ENCODE results near the gene PIGT. TPM values are rescaled to one million over a fixed set of nuclear protein-coding genes. Genes with fewer than 3 reads are reported as not detected.

Gene PIGT
- total RNA-seq, 2 experiments from 2014 or later, result 68.0 to 79.2 TPM

GRCh38 chr20:45444050-45444449 is 28.1 kb downstream of the PIGT start:
- H3K27me3 Mint-ChIP-seq, result peaks cover 23% of the 10 kb centered on the region
- no peaks in the 10 kb centered on the region for H3K9me3 Mint-ChIP-seq (ENCODE audit: low read depth)
- CTCF ChIA-PET, result interaction anchor here (1.0 to 11.8 kb wide), 6 partner anchors 8 to 132 kb away, joined by 4 to 100 read pairs (median 8); partner anchors contain the start of gene SYS1
- H3K36me3 Mint-ChIP-seq, result no peaks in the 10 kb centered on the region
- peak; percentile 73 for DNase-seq
- peak overlapping the region; percentile 76 for H3K27ac Mint-ChIP-seq
- H3K4me1 Mint-ChIP-seq, result peaks cover 43% of the 10 kb centered on the region
- ATAC-seq, result peak; percentile 46
- H3K4me3 Mint-ChIP-seq, result no peak overlapping the region

GRCh38 chr20:45445805-45446562 is 30.0 kb downstream of the PIGT start:
- DNase-seq (peak; percentile 65), ATAC-seq (peak; percentile 81)
- Mint-ChIP-seq H3K4me3 (no peak overlapping the region), H3K4me1 (peaks cover 40% of the 10 kb centered on the region), H3K27me3 (peaks cover 23% of the 10 kb centered on the region), H3K36me3 (no peaks in the 10 kb centered on the region), H3K27ac (no peak overlapping the region), H3K9me3 (ENCODE audit: low read depth) (no peaks in the 10 kb centered on the region)
- CTCF ChIA-PET, result interaction anchor here (1.0 to 11.8 kb wide), 11 partner anchors 9 to 434 kb away, joined by 3 to 100 read pairs (median 6); partner anchors contain the start of gene SYS1

GRCh38 chr20:45448270-45448669 is 32.3 kb downstream of the PIGT start:
- CTCF ChIA-PET, result interaction anchor here (2.3 to 11.8 kb wide), 4 partner anchors 74 to 155 kb away, joined by 14 to 100 read pairs (median 23); partner anchors contain the start of gene SYS1
- no peaks in the 10 kb centered on the region for H3K36me3 Mint-ChIP-seq
- no peak overlapping the region for H3K4me3 Mint-ChIP-seq
- no peak for ATAC-seq
- DNase-seq, result no peak
- peaks cover 34% of the 10 kb centered on the region for H3K4me1 Mint-ChIP-seq
- no peaks in the 10 kb centered on the region for H3K9me3 Mint-ChIP-seq (ENCODE audit: low read depth)
- peaks cover 23% of the 10 kb centered on the region for H3K27me3 Mint-ChIP-seq
- no peak overlapping the region for H3K27ac Mint-ChIP-seq

- Mint-ChIP-seq H3K27ac (no peak overlapping the region), H3K4me3 (no peak overlapping the region), H3K4me1 (peaks cover 22% of the 10 kb centered on the region), H3K27me3 (peaks cover 15% of the 10 kb centered on the region), H3K9me3 (ENCODE audit: low read depth) (no peaks in the 10 kb centered on the region), H3K36me3 (no peaks in the 10 kb centered on the region)
- CTCF ChIA-PET, result interaction anchor here (0.9 to 11.8 kb wide), 23 partner anchors 10 to 321 kb away, joined by 3 to 100 read pairs (median 5); partner anchors contain the start of genes PIGT and SYS1
- DNase-seq, result no peak
- ATAC-seq, result no peak
Observed at GRCh38 chr20:45449528-45449927, 33.6 kb downstream of the PIGT start.

GRCh38 chr20:45450097-45450818 is 34.3 kb downstream of the PIGT start:
- ATAC-seq, result peak; percentile 34
- H3K9me3 Mint-ChIP-seq (ENCODE audit: low read depth), result no peaks in the 10 kb centered on the region
- no peak overlapping the region for H3K27ac Mint-ChIP-seq
- H3K27me3 Mint-ChIP-seq, result peaks cover 8% of the 10 kb centered on the region
- CTCF ChIA-PET, result interaction anchor here (0.9 to 11.8 kb wide), 26 partner anchors 9 to 321 kb away, joined by 3 to 100 read pairs (median 5); partner anchors contain the start of genes PIGT and SYS1
- H3K36me3 Mint-ChIP-seq, result no peaks in the 10 kb centered on the region
- H3K4me1 Mint-ChIP-seq, result peaks cover 15% of the 10 kb centered on the region
- no peak overlapping the region for H3K4me3 Mint-ChIP-seq
- no peak for DNase-seq

GRCh38 chr20:45452238-45452637 is 36.3 kb downstream of the PIGT start:
- ATAC-seq (no peak), DNase-seq (no peak)
- Mint-ChIP-seq H3K4me1 (peaks cover 4% of the 10 kb centered on the region), H3K27ac (no peak overlapping the region), H3K27me3 (peaks cover 2% of the 10 kb centered on the region), H3K9me3 (ENCODE audit: low read depth) (no peaks in the 10 kb centered on the region), H3K4me3 (no peak overlapping the region), H3K36me3 (no peaks in the 10 kb centered on the region)
- CTCF ChIA-PET, result interaction anchor here (1.0 to 11.8 kb wide), 11 partner anchors 15 to 319 kb away, joined by 3 to 100 read pairs (median 9); partner anchors contain the start of gene SYS1

- CTCF ChIA-PET, result interaction anchor here (1.0 to 11.8 kb wide), 15 partner anchors 9 to 352 kb away, joined by 3 to 100 read pairs (median 6); partner anchors contain the start of genes KCNS1 and SYS1
- H3K27ac Mint-ChIP-seq, result no peak overlapping the region
- ATAC-seq (no peak), DNase-seq (no peak)
- no peaks in the 10 kb centered on the region for H3K9me3 Mint-ChIP-seq (ENCODE audit: low read depth)
- H3K36me3 Mint-ChIP-seq, result no peaks in the 10 kb centered on the region
- no peak overlapping the region for H3K4me3 Mint-ChIP-seq
- peaks cover 3% of the 10 kb centered on the region for H3K4me1 Mint-ChIP-seq
- H3K27me3 Mint-ChIP-seq, result peaks cover 3% of the 10 kb centered on the region
Observed at GRCh38 chr20:45452772-45453691, 37.1 kb downstream of the PIGT start.

GRCh38 chr20:45456632-45457031 is 40.7 kb downstream of the PIGT start:
- Mint-ChIP-seq H3K36me3 (no peaks in the 10 kb centered on the region), H3K4me3 (no peak overlapping the region), H3K4me1 (no peaks in the 10 kb centered on the region), H3K27ac (no peak overlapping the region), H3K9me3 (ENCODE audit: low read depth) (no peaks in the 10 kb centered on the region), H3K27me3 (peaks cover 18% of the 10 kb centered on the region)
- peak; percentile 33 for ATAC-seq
- peak; percentile 61 for DNase-seq
- CTCF ChIA-PET, result interaction anchor here (2.3 to 8.3 kb wide), 2 partner anchors 93 to 315 kb away, joined by 7 to 61 read pairs; partner anchors contain the start of gene SYS1

- ATAC-seq, result no peak
- CTCF ChIA-PET, result interaction anchor here (1.9 to 8.3 kb wide), 4 partner anchors 9 to 312 kb away, joined by 6 to 61 read pairs (median 14); partner anchors contain the start of gene SYS1
- Mint-ChIP-seq H3K27me3 (peaks cover 23% of the 10 kb centered on the region), H3K36me3 (no peaks in the 10 kb centered on the region), H3K27ac (no peak overlapping the region), H3K9me3 (ENCODE audit: low read depth) (no peaks in the 10 kb centered on the region), H3K4me3 (no peak overlapping the region), H3K4me1 (no peaks in the 10 kb centered on the region)
- no peak for DNase-seq
Observed at GRCh38 chr20:45459606-45460005, 43.7 kb downstream of the PIGT start.

GRCh38 chr20:45461225-45461624 is 45.3 kb downstream of the PIGT start:
- no peak for DNase-seq
- no peak for ATAC-seq
- Mint-ChIP-seq H3K4me3 (no peak overlapping the region), H3K4me1 (no peaks in the 10 kb centered on the region), H3K9me3 (ENCODE audit: low read depth) (no peaks in the 10 kb centered on the region), H3K27ac (no peak overlapping the region), H3K36me3 (no peaks in the 10 kb centered on the region), H3K27me3 (peaks cover 28% of the 10 kb centered on the region)
- CTCF ChIA-PET, result interaction anchor here (0.6 to 3.9 kb wide), 3 partner anchors 11 to 310 kb away, joined by 3 to 18 read pairs (median 6); no protein-coding TSS in a partner anchor

- Mint-ChIP-seq H3K27me3 (peaks cover 34% of the 10 kb centered on the region), H3K36me3 (no peaks in the 10 kb centered on the region), H3K4me1 (no peaks in the 10 kb centered on the region), H3K9me3 (ENCODE audit: low read depth) (no peaks in the 10 kb centered on the region), H3K4me3 (no peak overlapping the region), H3K27ac (no peak overlapping the region)
- CTCF ChIA-PET, result interaction anchor here (1.0 to 1.2 kb wide), 3 partner anchors 9 to 144 kb away, joined by 3 read pairs; partner anchors contain the start of gene SYS1
- ATAC-seq (no peak), DNase-seq (no peak)
Observed at GRCh38 chr20:45462711-45463509, 47.0 kb downstream of the PIGT start.

GRCh38 chr20:45463709-45464108 is 47.8 kb downstream of the PIGT start:
- Mint-ChIP-seq H3K4me3 (no peak overlapping the region), H3K4me1 (no peaks in the 10 kb centered on the region), H3K27me3 (peaks cover 42% of the 10 kb centered on the region), H3K27ac (no peak overlapping the region), H3K9me3 (ENCODE audit: low read depth) (no peaks in the 10 kb centered on the region), H3K36me3 (no peaks in the 10 kb centered on the region)
- ATAC-seq (no peak), DNase-seq (no peak)
- CTCF ChIA-PET, result interaction anchor here (1.5 kb wide), 1 partner anchor 13 kb away, joined by 5 read pairs; no protein-coding TSS in a partner anchor

Data from activated CD8-positive, alpha-beta memory T cell treated with anti-CD3 and anti-CD28 coated beads, Interleukin-2, amount 10 ng/mL, durations not matched to agents 7 days and 5 days (primary cell).